GM23338 (cell line): ENCODE data around the gene GMPR. TPM values are rescaled to one million over a fixed set of nuclear protein-coding genes. Genes with fewer than 3 reads are reported as not detected.

Source experiments
- ATAC-seq: fragments of 200-7000 bp; cut with Tn5 transposase; 3 replicates; pipeline ENCODE4 v1.9.1; 2020
- DNase-seq: peaks from one replicate; pipeline ENCODE4 v3.0.0-alpha.2; 2015; ENCODE audit warnings: low spot score
- H2AFZ ChIP-seq: fragments of 200-600 bp; sonication (generic); 2 replicates; pipeline ENCODE4 v1.8.0; 2016; ENCODE audit warnings: antibody characterized with exemption, mild to moderate bottlenecking, moderate library complexity
- H3F3A ChIP-seq: fragments of 200-600 bp; sonication (generic); replicated peaks from 2 replicates; pipeline ENCODE4 v1.8.0; 2017; ENCODE audit warnings: antibody characterized with exemption, mixed run types, low read depth
- H3K27ac ChIP-seq: fragments of 200-600 bp; sonication (generic); 2 replicates; pipeline ENCODE4 v1.6.1; 2016; ENCODE audit warnings: low read depth
- H3K27me3 ChIP-seq: fragments of 200-600 bp; sonication (generic); 2 replicates; pipeline ENCODE4 v1.8.0; 2016; ENCODE audit warnings: mild to moderate bottlenecking, mixed run types, moderate library complexity; ENCODE audit not compliant: insufficient read depth
- H3K36me3 ChIP-seq: fragments of 200-600 bp; sonication (generic); 2 replicates; pipeline ENCODE4 v1.8.0; 2016; ENCODE audit warnings: mild to moderate bottlenecking; ENCODE audit not compliant: insufficient read depth
- H3K4me1 ChIP-seq: fragments of 200-600 bp; sonication (generic); 2 replicates; pipeline ENCODE4 v1.8.0; 2016; ENCODE audit warnings: mild to moderate bottlenecking, moderate library complexity; ENCODE audit not compliant: insufficient read depth
- H3K4me2 ChIP-seq: fragments of 200-600 bp; sonication (generic); 2 replicates; pipeline ENCODE4 v1.7.1; 2017; ENCODE audit warnings: mixed run types
- H3K4me3 ChIP-seq: fragments of 200-600 bp; sonication (generic); 2 replicates; pipeline ENCODE4 v1.6.1; 2016; ENCODE audit warnings: mixed run types
- H3K79me2 ChIP-seq: fragments of 200-600 bp; sonication (generic); replicated peaks from 2 replicates; pipeline ENCODE4 v1.8.0; 2017; ENCODE audit warnings: mild to moderate bottlenecking; ENCODE audit not compliant: insufficient read depth
- H3K9me2 ChIP-seq: fragments of 200-600 bp; sonication (generic); 2 replicates; pipeline ENCODE4 v1.8.0; 2017; ENCODE audit not compliant: insufficient read depth
- H4K20me1 ChIP-seq: fragments of 200-600 bp; sonication (generic); replicated peaks from 2 replicates; pipeline ENCODE4 v1.8.0; 2017; ENCODE audit warnings: mild to moderate bottlenecking; ENCODE audit not compliant: insufficient read depth
- H3K27ac Mint-ChIP-seq: 2 replicates; pipeline ENCODE4 v1.8.0; 2020; ENCODE audit warnings: inconsistent platforms, mild to moderate bottlenecking, moderate library complexity, mixed read lengths
- H3K27me3 Mint-ChIP-seq: 3 replicates; pipeline ENCODE4 v1.8.0; 2022; ENCODE audit warnings: low read depth, mild to moderate bottlenecking, moderate library complexity, mixed read lengths, inconsistent platforms; ENCODE audit not compliant: insufficient read depth, poor library complexity
- H3K36me3 Mint-ChIP-seq: 3 replicates; pipeline ENCODE4 v1.8.0; 2021; ENCODE audit warnings: low read depth, mild to moderate bottlenecking, inconsistent platforms, moderate library complexity, mixed read lengths
- H3K4me1 Mint-ChIP-seq: 3 replicates; pipeline ENCODE4 v1.8.0; 2020; ENCODE audit warnings: mild to moderate bottlenecking, inconsistent platforms, mixed read lengths
- H3K4me3 Mint-ChIP-seq: 3 replicates; pipeline ENCODE4 v1.8.0; 2021; ENCODE audit warnings: moderate library complexity, mild to moderate bottlenecking, inconsistent platforms, mixed read lengths
- H3K9me3 Mint-ChIP-seq: 3 replicates; pipeline ENCODE4 v1.8.0; 2020; ENCODE audit warnings: moderate library complexity, mild to moderate bottlenecking, inconsistent platforms, mixed read lengths
- CREB1 ChIP-seq: fragments of 250-450 bp; sonication (Bioruptor Pico); IDR thresholded peaks from 2 replicates; pipeline ENCODE4 v1.5.0; 2020; ENCODE audit warnings: low read depth, mild to moderate bottlenecking, moderate library complexity
- ETS1 ChIP-seq: IDR thresholded peaks from 2 replicates; pipeline ENCODE4 v1.6.1; 2016; ENCODE audit warnings: antibody characterized with exemption
- EZH2 ChIP-seq: fragments of 200-600 bp; sonication (generic); IDR thresholded peaks from one replicate; pipeline ENCODE4 v1.8.0; 2017; ENCODE audit warnings: antibody characterized with exemption, mild to moderate bottlenecking, low read depth; ENCODE audit not compliant: unreplicated experiment
- EZH2phosphoT487 ChIP-seq: fragments of 200-600 bp; sonication (generic); IDR thresholded peaks from one replicate; pipeline ENCODE4 v1.8.1; 2018; ENCODE audit warnings: antibody characterized with exemption; ENCODE audit not compliant: unreplicated experiment
- JUNB ChIP-seq: IDR thresholded peaks from one replicate; pipeline ENCODE4 v1.6.1; 2016; ENCODE audit warnings: antibody characterized with exemption; ENCODE audit not compliant: unreplicated experiment
- NANOG ChIP-seq: IDR thresholded peaks from 2 replicates; pipeline ENCODE4 v1.6.1; 2016; ENCODE audit warnings: antibody characterized with exemption, borderline replicate concordance
- POLR2AphosphoS5 ChIP-seq: IDR thresholded peaks from 2 replicates; pipeline ENCODE4 v1.6.1; 2016; ENCODE audit warnings: antibody characterized with exemption, low read depth
- STAT1 ChIP-seq: IDR thresholded peaks from one replicate; pipeline ENCODE4 v1.6.1; 2016; ENCODE audit warnings: antibody characterized with exemption; ENCODE audit not compliant: unreplicated experiment
- ZNF331 ChIP-seq: fragments of 250-450 bp; sonication (Bioruptor Pico); IDR thresholded peaks from 2 replicates; pipeline ENCODE4 v1.5.0; 2020; ENCODE audit warnings: low read depth, mild to moderate bottlenecking, moderate library complexity
- ZNF462 ChIP-seq: fragments of 250-450 bp; sonication (Bioruptor Pico); IDR thresholded peaks from 2 replicates; pipeline ENCODE4 v1.5.0; 2020; ENCODE audit warnings: mild to moderate bottlenecking, moderate library complexity
- polyA plus RNA-seq: library from polyadenylated mRNA; unstranded; fragments of >200 nt; fragmentation: Nextera tagmentation; extraction: Ambion mirVana; gene quantifications from 2 replicates; pipeline ENCODE4 v1.2.1, GENCODE V29; 2016
- total RNA-seq: library from RNA; depleted of rRNA; stranded (reverse); fragments of >200 nt; shearing (Covaris generic); gene quantifications from 2 replicates; pipeline ENCODE4 v1.2.3, GENCODE V29; 2014

The GMPR gene
- total and polyA plus RNA-seq, 2 experiments from 2014 or later, result 0.23 to 0.35 TPM

- H3K4me2 ChIP-seq, result no peak overlapping the region
- peaks cover 3% of the 10 kb centered on the region; the same call in 2 of the 3 replicates for H3K4me1 Mint-ChIP-seq
- H3K9me3 Mint-ChIP-seq, result no peaks in the 10 kb centered on the region
- H4K20me1 ChIP-seq, result no peaks in the 10 kb centered on the region
- H3K27me3 ChIP-seq, result no peaks in the 10 kb centered on the region
- H3K79me2 ChIP-seq, result no peaks in the 10 kb centered on the region
- H3K4me1 ChIP-seq, result 0 out of 2 replicates have a peak, but pooled peaks cover 1% of the 10 kb centered on the region
- no peaks in the 10 kb centered on the region for H3F3A ChIP-seq
- peaks cover 3% of the 10 kb centered on the region for H3K27me3 Mint-ChIP-seq
- no peak overlapping the region for H2AFZ ChIP-seq
- H3K4me3 Mint-ChIP-seq, result no peak overlapping the region
- H3K36me3 Mint-ChIP-seq, result no peaks in the 10 kb centered on the region
- H3K36me3 ChIP-seq, result no peaks in the 10 kb centered on the region
- no peaks in the 10 kb centered on the region for H3K9me2 ChIP-seq
- H3K27ac Mint-ChIP-seq, result no peak overlapping the region
- TF ChIP-seq ZNF331 (CRISPR knock-in tag) (no peak), JUNB (no peak), ETS1 (no peak), CREB1 (no peak), STAT1 (no peak), EZH2 (no peak), NANOG (no peak)
- no peak for DNase-seq
- H3K27ac ChIP-seq, result no peak overlapping the region
- no peak for ATAC-seq
- H3K4me3 ChIP-seq, result no peak overlapping the region
These were observed 73.4 kb downstream of the GMPR start for GRCh38 chr6:16311763-16312162.

GRCh38 chr6:16313732-16314131, 75.3 kb downstream of the GMPR start:
- DNase-seq, result no peak
- no peak for TF ChIP-seq STAT1
- TF ChIP-seq POLR2AphosphoS5, result no peak
- no peak for TF ChIP-seq EZH2phosphoT487

GRCh38 chr6:16314296-16314695, 75.9 kb downstream of the GMPR start:
- ATAC-seq (no peak), DNase-seq (no peak)
- H3K4me1 Mint-ChIP-seq, result peaks cover 5% of the 10 kb centered on the region
- Histone ChIP-seq H3K9me2 (no peaks in the 10 kb centered on the region), H3K4me2 (no peak overlapping the region), H2AFZ (no peak overlapping the region), H3K36me3 (no peaks in the 10 kb centered on the region), H3K4me3 (no peak overlapping the region), H4K20me1 (no peaks in the 10 kb centered on the region), H3K27me3 (no peaks in the 10 kb centered on the region), H3K79me2 (no peaks in the 10 kb centered on the region), H3K4me1 (no peaks in the 10 kb centered on the region), H3K27ac (no peak overlapping the region), H3F3A (no peaks in the 10 kb centered on the region)
- H3K9me3 Mint-ChIP-seq, result no peaks in the 10 kb centered on the region
- H3K27me3 Mint-ChIP-seq, result no peaks in the 10 kb centered on the region
- H3K27ac Mint-ChIP-seq, result no peak overlapping the region
- H3K36me3 Mint-ChIP-seq, result no peaks in the 10 kb centered on the region
- H3K4me3 Mint-ChIP-seq, result no peak overlapping the region
- TF ChIP-seq JUNB, result no peak
- TF ChIP-seq STAT1, result no peak
- TF ChIP-seq EZH2phosphoT487, result no peak
- no peak for TF ChIP-seq ZNF462 (CRISPR knock-in tag)
- no peak for TF ChIP-seq POLR2AphosphoS5

More at GRCh38 chr6:16313732-16314131, 75.3 kb downstream of the GMPR start:
- Mint-ChIP-seq H3K27me3 (no peaks in the 10 kb centered on the region), H3K27ac (no peak overlapping the region), H3K9me3 (no peaks in the 10 kb centered on the region), H3K4me3 (no peak overlapping the region), H3K4me1 (peaks cover 3% of the 10 kb centered on the region; the same call in 1 of the 3 replicates), H3K36me3 (no peaks in the 10 kb centered on the region)
- H3K36me3 ChIP-seq, result no peaks in the 10 kb centered on the region
- H3K4me2 ChIP-seq, result no peak overlapping the region
- no peaks in the 10 kb centered on the region for H3K9me2 ChIP-seq
- H3F3A ChIP-seq, result no peaks in the 10 kb centered on the region
- H4K20me1 ChIP-seq, result no peaks in the 10 kb centered on the region
- H3K79me2 ChIP-seq, result no peaks in the 10 kb centered on the region
- H2AFZ ChIP-seq, result no peak overlapping the region
- no peaks in the 10 kb centered on the region for H3K27me3 ChIP-seq
- no peaks in the 10 kb centered on the region for H3K4me1 ChIP-seq
- H3K4me3 ChIP-seq, result no peak overlapping the region
- H3K27ac ChIP-seq, result no peak overlapping the region
- ATAC-seq, result no peak
